NCI-H2171 (cell line): ENCODE measurements around the gene HMX1.

Experiments used
- DNase-seq: peaks from one replicate; lab custom pipeline; 2025; lab: John Stamatoyannopoulos, UW

Gene HMX1

GRCh38 chr4:8871417-8872401 lies at the start of gene HMX1:
Gene HMX1 (minus strand): TSS chr4:8871839. CDS start chr4:8871614, 225 bp downstream.
- DNase-seq, result peak; percentile 77

- no peak for DNase-seq
Observed at GRCh38 chr4:8920969-8921368, 49.3 kb upstream of the HMX1 start.

- no peak for DNase-seq
Observed at GRCh38 chr4:8920289-8920965, 48.8 kb upstream of the HMX1 start.

GRCh38 chr4:8919651-8920288 lies 48.1 kb upstream of the HMX1 start:
- DNase-seq, result no peak

GRCh38 chr4:8917868-8918783 lies 46.5 kb upstream of the HMX1 start:
- DNase-seq, result no peak

GRCh38 chr4:8917321-8917811 lies 45.7 kb upstream of the HMX1 start:
- no peak for DNase-seq

GRCh38 chr4:8916906-8917305 lies 45.3 kb upstream of the HMX1 start:
- DNase-seq, result no peak

GRCh38 chr4:8916351-8916885 lies 44.8 kb upstream of the HMX1 start:
- no peak for DNase-seq

GRCh38 chr4:8915201-8916200 lies 43.9 kb upstream of the HMX1 start:
- no peak for DNase-seq

- no peak for DNase-seq
Observed at GRCh38 chr4:8914461-8915171, 43.0 kb upstream of the HMX1 start.

- DNase-seq, result no peak
Observed at GRCh38 chr4:8913858-8914460, 42.3 kb upstream of the HMX1 start.

- DNase-seq, result no peak
Observed at GRCh38 chr4:8913121-8913857, 41.6 kb upstream of the HMX1 start.

GRCh38 chr4:8912506-8912905 lies 40.9 kb upstream of the HMX1 start:
- DNase-seq, result no peak

- DNase-seq, result no peak
Observed at GRCh38 chr4:8912089-8912455, 40.4 kb upstream of the HMX1 start.

GRCh38 chr4:8911316-8912088 lies 39.9 kb upstream of the HMX1 start:
- DNase-seq, result no peak

GRCh38 chr4:8910822-8911315 lies 39.2 kb upstream of the HMX1 start:
- no peak for DNase-seq
